SKM-1 (cell line): Measurements from ENCODE around the gene REL.
"Not testable (repeated sequence)": the region's sequence is repeated elsewhere in the genome, so short reads cannot be mapped to it uniquely, and the experiment has no call there.

Source experiments
- DNase-seq: peaks from one replicate; lab custom pipeline; 2025; ENCODE audit not compliant: unreplicated experiment; lab: John Stamatoyannopoulos, UW

The REL gene

GRCh38 chr2:60881047-60881932 is at the start of gene REL:
REL (plus strand) TSS chr2:60881574; CDS start chr2:60881841, 267 bp downstream.
- peak; percentile 68 for DNase-seq

- DNase-seq: no peak
Measured at GRCh38 chr2:60831921-60832320, 49.5 kb upstream of the REL start.

- no peak for DNase-seq
Measured at GRCh38 chr2:60832621-60833020, 48.8 kb upstream of the REL start.

- no peak for DNase-seq
Measured at GRCh38 chr2:60834270-60834717, 47.1 kb upstream of the REL start.

GRCh38 chr2:60836491-60836890 is 44.9 kb upstream of the REL start:
- DNase-seq: no peak

- DNase-seq: no peak
Measured at GRCh38 chr2:60837123-60837522, 44.3 kb upstream of the REL start.

GRCh38 chr2:60838481-60838880 is 42.9 kb upstream of the REL start:
- no peak for DNase-seq

- no peak for DNase-seq
Measured at GRCh38 chr2:60839126-60839813, 42.1 kb upstream of the REL start.

- no peak for DNase-seq
Measured at GRCh38 chr2:60840880-60841279, 40.5 kb upstream of the REL start.

- no peak for DNase-seq
Measured at GRCh38 chr2:60843006-60843405, 38.4 kb upstream of the REL start.

GRCh38 chr2:60844105-60844504 is 37.3 kb upstream of the REL start:
- no peak for DNase-seq

GRCh38 chr2:60847854-60848253 is 33.5 kb upstream of the REL start:
- DNase-seq: no peak

GRCh38 chr2:60849187-60849586 is 32.2 kb upstream of the REL start:
- DNase-seq: no peak

- peak; percentile 14 for DNase-seq
Measured at GRCh38 chr2:60852282-60852860, 29.0 kb upstream of the REL start.

GRCh38 chr2:60853531-60853930 is 27.8 kb upstream of the REL start:
- no peak for DNase-seq

- DNase-seq: peak; percentile 17
Measured at GRCh38 chr2:60855989-60856669, 25.2 kb upstream of the REL start.

GRCh38 chr2:60857056-60857455 is 24.3 kb upstream of the REL start:
- DNase-seq: no peak

- DNase-seq: no peak
Measured at GRCh38 chr2:60858897-60859311, 22.5 kb upstream of the REL start.

GRCh38 chr2:60861736-60862135 is 19.6 kb upstream of the REL start:
- DNase-seq: no peak

GRCh38 chr2:60862642-60863041 is 18.7 kb upstream of the REL start:
- no peak for DNase-seq

GRCh38 chr2:60865361-60865760 is 16.0 kb upstream of the REL start:
- DNase-seq: not testable (repeated sequence)
